ENCODE measurements around the gene STAP1.

Gene STAP1

DNA sequence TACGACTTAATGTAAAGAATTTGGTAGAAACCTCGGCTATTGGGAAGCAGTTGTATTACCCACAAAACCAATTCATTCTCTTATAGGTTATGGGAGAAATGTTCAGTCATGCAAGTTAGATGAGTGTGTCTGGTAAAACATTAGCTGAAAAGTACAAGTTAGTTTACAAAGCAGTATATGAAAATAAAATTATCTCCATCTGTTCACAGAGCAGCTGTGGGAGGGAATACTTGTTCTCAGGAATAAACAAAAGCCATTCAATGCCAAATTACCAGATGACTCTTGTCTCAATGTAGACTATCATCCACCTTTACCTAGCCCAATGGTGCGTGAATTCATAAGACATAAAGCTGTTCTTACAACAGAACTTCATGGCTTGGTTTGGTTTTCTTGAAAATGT lies 28.6 kb downstream of the STAP1 start:
- Histone ChIP-seq H3K4me1 (ENCODE audit: control insufficient read depth, insufficient read depth, low read length) (no peaks in the 10 kb centered on the region), H3K36me3 (ENCODE audit: control insufficient read depth, insufficient read depth, low read length) (no peaks in the 10 kb centered on the region), H3K27me3 (ENCODE audit: control insufficient read depth, insufficient read depth, low read length) (no peaks in the 10 kb centered on the region), H3K9ac (ENCODE audit: low read length) (no peak overlapping the region), H3K4me3 (ENCODE audit: low read length) (no peak overlapping the region), H3K9me3 (ENCODE audit: control insufficient read depth, low read length) (no peaks in the 10 kb centered on the region)

DNA sequence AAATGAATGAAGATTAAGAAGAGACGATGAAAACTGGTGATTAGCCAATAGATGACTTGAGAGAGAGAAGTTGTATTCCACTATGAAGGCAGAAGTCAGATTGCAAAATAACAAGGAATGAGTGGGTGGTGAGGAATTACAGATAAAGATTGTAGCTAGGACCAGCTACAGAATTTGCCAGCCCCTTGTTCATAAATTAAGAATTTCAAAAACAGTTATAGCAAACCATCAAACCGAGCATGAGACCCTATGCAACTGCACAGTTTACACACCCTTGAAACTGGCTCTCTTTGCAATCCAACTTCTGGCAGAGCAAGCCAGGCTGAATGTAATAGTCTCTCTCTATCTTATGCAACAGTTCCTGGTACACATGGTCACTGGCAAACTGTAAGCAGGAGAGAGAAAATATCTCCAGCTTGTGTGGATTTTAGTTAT lies 35.2 kb downstream of the STAP1 start:
- H3K4me3 ChIP-seq (ENCODE audit: low read length), result no peak overlapping the region
- H3K4me1 ChIP-seq (ENCODE audit: control insufficient read depth, insufficient read depth, low read length), result no peaks in the 10 kb centered on the region
- no peaks in the 10 kb centered on the region for H3K27me3 ChIP-seq (ENCODE audit: control insufficient read depth, insufficient read depth, low read length)
- no peak overlapping the region for H3K9ac ChIP-seq (ENCODE audit: low read length)
- no peaks in the 10 kb centered on the region for H3K36me3 ChIP-seq (ENCODE audit: control insufficient read depth, insufficient read depth, low read length)
- H3K9me3 ChIP-seq (ENCODE audit: control insufficient read depth, low read length), result no peaks in the 10 kb centered on the region

GRCh38 chr4:67603310-67604028 lies 44.9 kb downstream of the STAP1 start:
- Histone ChIP-seq H3K9ac (ENCODE audit: low read length) (no peak overlapping the region), H3K4me3 (ENCODE audit: low read length) (no peak overlapping the region), H3K27me3 (ENCODE audit: control insufficient read depth, insufficient read depth, low read length) (no peaks in the 10 kb centered on the region), H3K9me3 (ENCODE audit: control insufficient read depth, low read length) (no peaks in the 10 kb centered on the region), H3K36me3 (ENCODE audit: control insufficient read depth, insufficient read depth, low read length) (no peaks in the 10 kb centered on the region), H3K4me1 (ENCODE audit: control insufficient read depth, insufficient read depth, low read length) (no peaks in the 10 kb centered on the region)

DNA sequence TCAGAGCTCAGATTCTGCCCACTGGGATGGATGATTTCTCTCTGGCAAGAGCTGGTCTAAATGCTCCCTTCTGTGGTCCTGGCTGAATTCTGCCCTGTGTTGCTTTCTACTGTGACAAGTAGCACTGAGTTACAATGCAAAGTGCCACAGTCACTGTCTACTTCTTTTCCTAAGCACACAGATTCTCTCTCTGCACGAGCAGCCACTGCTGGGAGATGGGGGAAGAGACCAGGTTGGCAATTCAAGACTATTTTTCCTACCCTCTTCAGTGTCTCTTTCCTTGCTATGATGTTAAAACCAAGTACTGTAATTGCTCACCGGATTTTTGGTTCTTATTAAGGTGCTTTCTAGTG lies 45.5 kb downstream of the STAP1 start:
- H3K9me3 ChIP-seq (ENCODE audit: control insufficient read depth, low read length), result no peaks in the 10 kb centered on the region
- H3K9ac ChIP-seq (ENCODE audit: low read length), result no peak overlapping the region
- H3K36me3 ChIP-seq (ENCODE audit: control insufficient read depth, insufficient read depth, low read length), result no peaks in the 10 kb centered on the region
- no peaks in the 10 kb centered on the region for H3K4me1 ChIP-seq (ENCODE audit: control insufficient read depth, insufficient read depth, low read length)
- H3K4me3 ChIP-seq (ENCODE audit: low read length), result no peak overlapping the region
- H3K27me3 ChIP-seq (ENCODE audit: control insufficient read depth, insufficient read depth, low read length), result no peaks in the 10 kb centered on the region

DNA sequence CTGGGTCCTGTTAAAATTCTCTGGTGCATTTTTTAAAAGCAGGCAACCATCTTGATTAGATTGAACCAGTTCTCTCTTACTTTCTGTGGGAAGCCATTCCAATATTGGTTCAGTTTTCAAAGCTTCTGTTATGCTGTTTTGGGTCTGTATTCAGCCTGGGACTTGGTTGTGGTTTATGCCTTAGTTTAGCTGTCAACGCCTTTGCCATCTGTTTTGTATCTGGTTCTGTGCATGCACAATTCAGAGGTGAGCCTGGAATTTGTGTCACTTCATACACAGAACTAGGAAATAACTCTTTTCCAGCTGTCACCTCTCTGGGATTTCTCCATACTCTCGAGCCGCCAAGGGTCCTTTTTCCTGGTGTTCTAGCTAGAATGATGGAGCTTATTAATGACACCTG lies 46.2 kb downstream of the STAP1 start:
- Histone ChIP-seq H3K36me3 (ENCODE audit: control insufficient read depth, insufficient read depth, low read length) (no peaks in the 10 kb centered on the region), H3K9ac (ENCODE audit: low read length) (no peak overlapping the region), H3K4me3 (ENCODE audit: low read length) (no peak overlapping the region)

DNA sequence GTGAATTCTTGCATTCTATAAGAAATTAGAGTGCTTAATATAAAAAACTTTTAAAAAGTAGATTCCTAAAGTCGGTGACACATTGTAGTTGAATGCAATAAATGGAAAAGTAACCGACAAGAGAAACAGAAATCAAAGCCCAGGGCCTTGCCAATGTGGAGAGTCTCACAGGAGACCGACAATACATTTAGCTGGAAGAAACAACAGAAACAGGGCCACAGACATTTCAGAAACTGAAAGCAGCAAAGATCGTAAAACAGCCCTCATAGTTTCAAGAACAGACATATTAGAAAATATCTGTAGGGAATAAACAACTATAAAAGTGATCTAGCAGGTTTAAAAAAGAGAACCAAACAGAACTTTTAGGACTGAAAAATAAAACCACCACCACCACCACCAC lies 49.5 kb downstream of the STAP1 start:
- Histone ChIP-seq H3K4me3 (ENCODE audit: low read length) (no peak overlapping the region), H3K9ac (ENCODE audit: low read length) (no peak overlapping the region), H3K4me1 (ENCODE audit: control insufficient read depth, insufficient read depth, low read length) (no peaks in the 10 kb centered on the region)

More for the DNA sequence above, 46.2 kb downstream of the STAP1 start:
- no peaks in the 10 kb centered on the region for H3K9me3 ChIP-seq (ENCODE audit: control insufficient read depth, low read length)
- H3K27me3 ChIP-seq (ENCODE audit: control insufficient read depth, insufficient read depth, low read length), result no peaks in the 10 kb centered on the region
- no peaks in the 10 kb centered on the region for H3K4me1 ChIP-seq (ENCODE audit: control insufficient read depth, insufficient read depth, low read length)

GRCh38 chr4:67614186-67614585 lies 55.7 kb downstream of the STAP1 start:
- H3K9me3 ChIP-seq (ENCODE audit: control insufficient read depth, low read length), result no peaks in the 10 kb centered on the region
- no peaks in the 10 kb centered on the region for H3K27me3 ChIP-seq (ENCODE audit: control insufficient read depth, insufficient read depth, low read length)
- H3K4me3 ChIP-seq (ENCODE audit: low read length), result no peak overlapping the region
- no peaks in the 10 kb centered on the region for H3K4me1 ChIP-seq (ENCODE audit: control insufficient read depth, insufficient read depth, low read length)
- H3K36me3 ChIP-seq (ENCODE audit: control insufficient read depth, insufficient read depth, low read length), result no peaks in the 10 kb centered on the region
- H3K9ac ChIP-seq (ENCODE audit: low read length), result no peak overlapping the region

More for the DNA sequence above, 49.5 kb downstream of the STAP1 start:
- Histone ChIP-seq H3K27me3 (ENCODE audit: control insufficient read depth, insufficient read depth, low read length) (no peaks in the 10 kb centered on the region), H3K36me3 (ENCODE audit: control insufficient read depth, insufficient read depth, low read length) (no peaks in the 10 kb centered on the region), H3K9me3 (ENCODE audit: control insufficient read depth, low read length) (no peaks in the 10 kb centered on the region)

GRCh38 chr4:67615119-67615518 lies 56.6 kb downstream of the STAP1 start:
- Histone ChIP-seq H3K4me1 (ENCODE audit: control insufficient read depth, insufficient read depth, low read length) (no peaks in the 10 kb centered on the region), H3K27me3 (ENCODE audit: control insufficient read depth, insufficient read depth, low read length) (no peaks in the 10 kb centered on the region), H3K9me3 (ENCODE audit: control insufficient read depth, low read length) (no peaks in the 10 kb centered on the region), H3K9ac (ENCODE audit: low read length) (no peak overlapping the region), H3K4me3 (ENCODE audit: low read length) (no peak overlapping the region), H3K36me3 (ENCODE audit: control insufficient read depth, insufficient read depth, low read length) (no peaks in the 10 kb centered on the region)

DNA sequence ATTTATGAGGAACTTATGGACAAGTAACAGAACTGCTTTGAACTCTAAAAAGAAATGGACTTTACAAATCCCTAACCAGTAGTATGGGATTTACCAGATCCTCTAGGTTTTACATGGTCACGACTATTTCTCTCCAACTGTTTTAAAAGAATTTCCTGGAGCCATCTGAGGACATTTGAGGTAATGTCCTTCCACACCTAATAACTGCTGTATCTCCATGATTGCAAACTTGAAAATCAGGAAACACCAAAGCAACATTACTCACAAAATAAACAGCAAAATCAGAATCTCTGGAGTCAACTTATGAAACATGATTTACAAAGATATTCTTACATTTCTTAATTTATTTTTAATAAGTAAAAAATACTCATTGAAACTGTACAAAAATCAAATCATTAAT lies 58.0 kb downstream of the STAP1 start:
- Histone ChIP-seq H3K27me3 (ENCODE audit: control insufficient read depth, insufficient read depth, low read length) (no peaks in the 10 kb centered on the region), H3K9ac (ENCODE audit: low read length) (no peak overlapping the region), H3K36me3 (ENCODE audit: control insufficient read depth, insufficient read depth, low read length) (no peaks in the 10 kb centered on the region), H3K4me1 (ENCODE audit: control insufficient read depth, insufficient read depth, low read length) (no peaks in the 10 kb centered on the region), H3K4me3 (ENCODE audit: low read length) (no peak overlapping the region), H3K9me3 (ENCODE audit: control insufficient read depth, low read length) (no peaks in the 10 kb centered on the region)

DNA sequence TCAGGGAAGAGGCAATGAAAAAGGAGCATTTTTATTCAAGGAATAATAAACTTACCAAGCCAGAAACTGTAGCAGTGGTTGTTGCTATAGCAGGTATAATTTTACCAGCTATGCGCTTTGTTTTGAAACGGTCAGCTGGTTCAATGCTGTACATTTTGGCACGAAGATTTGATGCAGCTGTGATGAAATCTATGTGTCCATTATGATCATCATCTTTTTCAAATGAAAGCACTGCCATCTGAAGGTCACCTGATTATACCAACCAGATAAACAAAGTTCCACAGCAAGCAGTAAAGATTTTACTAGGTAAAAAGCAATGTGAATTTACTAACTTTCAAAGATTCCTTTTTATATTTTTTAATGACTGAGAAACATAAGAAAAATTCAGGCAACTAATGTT lies 66.4 kb downstream of the STAP1 start:
- Histone ChIP-seq H3K4me3 (ENCODE audit: low read length) (no peak overlapping the region), H3K9me3 (ENCODE audit: control insufficient read depth, low read length) (no peaks in the 10 kb centered on the region), H3K27me3 (ENCODE audit: control insufficient read depth, insufficient read depth, low read length) (no peaks in the 10 kb centered on the region), H3K4me1 (ENCODE audit: control insufficient read depth, insufficient read depth, low read length) (no peaks in the 10 kb centered on the region), H3K9ac (ENCODE audit: low read length) (no peak overlapping the region), H3K36me3 (ENCODE audit: control insufficient read depth, insufficient read depth, low read length) (no peaks in the 10 kb centered on the region)

DNA sequence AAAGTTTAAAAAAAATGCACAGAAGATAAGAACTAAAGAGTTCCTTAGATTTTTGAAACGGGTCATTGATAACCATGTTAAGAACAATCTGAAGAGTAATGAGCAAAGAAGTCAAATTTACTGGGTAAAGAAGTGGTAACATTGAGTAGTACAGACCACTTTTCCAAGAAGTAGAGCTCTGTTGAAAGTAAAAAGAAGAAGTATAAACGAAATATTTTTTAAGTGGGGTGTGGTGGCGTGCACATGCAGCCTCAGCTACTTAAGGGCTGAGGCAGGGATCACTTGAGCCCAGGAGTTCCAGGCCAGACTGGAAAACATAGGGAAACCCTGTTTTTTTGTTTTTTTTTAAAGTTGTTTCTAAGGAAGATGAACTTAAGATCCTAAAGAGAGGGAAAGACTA lies 74.0 kb downstream of the STAP1 start:
- Histone ChIP-seq H3K9me3 (ENCODE audit: control insufficient read depth, low read length) (no peaks in the 10 kb centered on the region), H3K36me3 (ENCODE audit: control insufficient read depth, insufficient read depth, low read length) (no peaks in the 10 kb centered on the region), H3K9ac (ENCODE audit: low read length) (no peak overlapping the region), H3K4me1 (ENCODE audit: control insufficient read depth, insufficient read depth, low read length) (no peaks in the 10 kb centered on the region), H3K4me3 (ENCODE audit: low read length) (no peak overlapping the region), H3K27me3 (ENCODE audit: control insufficient read depth, insufficient read depth, low read length) (no peaks in the 10 kb centered on the region)

DNA sequence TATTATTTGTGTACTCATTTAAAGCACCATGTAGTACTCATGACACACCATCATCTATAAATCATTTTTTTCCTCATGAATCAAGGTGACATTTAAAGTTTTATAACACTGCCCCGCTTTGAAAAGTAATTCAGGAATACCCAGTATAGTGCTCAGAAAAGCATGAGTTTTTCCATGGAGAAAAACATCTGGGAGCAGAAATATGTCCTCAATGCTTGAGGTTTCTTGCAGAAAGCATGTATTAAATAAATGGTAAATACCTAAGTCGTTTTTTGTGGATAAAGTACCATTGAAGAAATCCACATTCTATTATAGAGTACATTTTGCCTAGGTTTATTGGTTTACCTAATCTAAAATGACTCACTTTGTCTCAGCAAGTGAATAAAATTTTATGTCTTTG lies 76.2 kb downstream of the STAP1 start:
- Histone ChIP-seq H3K9ac (ENCODE audit: low read length) (no peak overlapping the region), H3K4me3 (ENCODE audit: low read length) (no peak overlapping the region), H3K4me1 (ENCODE audit: control insufficient read depth, insufficient read depth, low read length) (no peaks in the 10 kb centered on the region)

GRCh38 chr4:67635331-67635730 lies 76.8 kb downstream of the STAP1 start:
- Histone ChIP-seq H3K36me3 (ENCODE audit: control insufficient read depth, insufficient read depth, low read length) (no peaks in the 10 kb centered on the region), H3K27me3 (ENCODE audit: control insufficient read depth, insufficient read depth, low read length) (no peaks in the 10 kb centered on the region), H3K9ac (ENCODE audit: low read length) (no peak overlapping the region), H3K4me3 (ENCODE audit: low read length) (no peak overlapping the region), H3K4me1 (ENCODE audit: control insufficient read depth, insufficient read depth, low read length) (no peaks in the 10 kb centered on the region), H3K9me3 (ENCODE audit: control insufficient read depth, low read length) (no peaks in the 10 kb centered on the region)

More for the DNA sequence above, 76.2 kb downstream of the STAP1 start:
- Histone ChIP-seq H3K36me3 (ENCODE audit: control insufficient read depth, insufficient read depth, low read length) (no peaks in the 10 kb centered on the region), H3K9me3 (ENCODE audit: control insufficient read depth, low read length) (no peaks in the 10 kb centered on the region), H3K27me3 (ENCODE audit: control insufficient read depth, insufficient read depth, low read length) (no peaks in the 10 kb centered on the region)
